Esophagus (tissue), 2 donors: ENCODE data around the gene ZNF746. TPM values are rescaled to one million over a fixed set of nuclear protein-coding genes. Genes with fewer than 3 reads are reported as not detected.

Experiments used
- H3K27ac ChIP-seq, 2 donors: one replicate each; pipeline ENCODE4 v1.5.1; 2013; ENCODE audit warnings: low read depth in 2 of 2, mild to moderate bottlenecking in 2 of 2, inconsistent platforms in 1 of 2, low read length in 1 of 2, moderate library complexity in 1 of 2
- H3K27me3 ChIP-seq, 2 donors: one replicate each; pipeline ENCODE4 v1.6.1; 2013; ENCODE audit warnings: low read length in 2 of 2, control low read depth in 1 of 2, mild to moderate bottlenecking in 1 of 2; ENCODE audit not compliant: insufficient read depth in 2 of 2, control insufficient read depth in 1 of 2
- H3K36me3 ChIP-seq, 2 donors: one replicate each; pipeline ENCODE4 v1.6.1; 2013; ENCODE audit warnings: low read length in 1 of 2; ENCODE audit not compliant: control insufficient read depth in 2 of 2, insufficient read depth in 2 of 2
- H3K4me1 ChIP-seq, 2 donors: one replicate each; pipeline ENCODE4 v1.6.1; 2013; ENCODE audit warnings: low read length in 1 of 2; ENCODE audit not compliant: control insufficient read depth in 2 of 2, insufficient read depth in 2 of 2
- H3K4me3 ChIP-seq, 2 donors: one replicate each; pipeline ENCODE4 v1.5.1; 2013; ENCODE audit warnings: low read length in 2 of 2, mild to moderate bottlenecking in 2 of 2, low read depth in 1 of 2, moderate library complexity in 1 of 2
- H3K9me3 ChIP-seq, 2 donors: one replicate each; pipeline ENCODE4 v1.6.1; 2013; ENCODE audit warnings: mild to moderate bottlenecking in 2 of 2, low read depth in 1 of 2, low read length in 1 of 2, moderate library complexity in 1 of 2; ENCODE audit not compliant: control insufficient read depth in 2 of 2, insufficient read depth in 1 of 2
- WGBS, 2 donors: extraction: QIAGEN DNeasy Blood & Tissue Kit; methylation state at CpG; one replicate each; pipeline ENCODE4 v1.1.7; 2013; 5-methylcytosine and 5-hydroxymethylcytosine counted together
- polyA plus RNA-seq, 2 donors: library from polyadenylated mRNA; stranded (reverse); fragments of 200-250 nt; gene quantifications; one replicate each; pipeline ENCODE4 v1.2.3, GENCODE V29; 2013
- donor health status: healthy with polysubstance abuse.
- donor health status: Bipolar disorder and iron deficiency.

The ZNF746 gene
- polyA plus RNA-seq, 2 donors, result 5.1 to 6.3 TPM

DNA sequence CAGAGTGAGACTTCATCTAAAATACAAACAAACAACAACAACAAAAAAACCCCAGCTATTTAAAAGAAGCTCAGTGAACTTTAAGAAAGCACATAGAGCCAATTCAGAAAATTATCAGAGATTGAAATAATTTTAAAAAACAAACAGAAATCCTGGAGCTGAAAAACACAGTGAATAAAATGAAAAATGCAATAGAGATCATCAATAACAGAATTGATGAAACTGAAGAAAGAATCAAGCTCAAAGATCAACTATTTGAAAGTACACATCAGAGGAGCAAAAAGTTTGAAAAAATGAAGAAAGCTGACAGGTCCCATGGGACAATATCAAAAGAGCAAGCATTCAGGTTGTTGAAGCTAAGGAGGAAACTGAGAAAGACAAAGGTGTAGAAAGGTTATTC lies 12.2 kb upstream of the ZNF746 start:
- no peaks in the 10 kb centered on the region for H3K4me1 ChIP-seq
- no peaks in the 10 kb centered on the region for H3K36me3 ChIP-seq
- H3K27me3 ChIP-seq, result no peaks in the 10 kb centered on the region
- H3K27ac ChIP-seq, result no peak overlapping the region
- no peak overlapping the region for H3K4me3 ChIP-seq
- H3K9me3 ChIP-seq, result peaks cover 0 to 7% of the 10 kb centered on the region in 2 donors

- no peaks in the 10 kb centered on the region for H3K27me3 ChIP-seq
- H3K4me1 ChIP-seq, result no peaks in the 10 kb centered on the region
- H3K36me3 ChIP-seq, result no peaks in the 10 kb centered on the region
- peaks cover 0 to 7% of the 10 kb centered on the region in 2 donors for H3K9me3 ChIP-seq
- no peak overlapping the region for H3K27ac ChIP-seq
- H3K4me3 ChIP-seq, result no peak overlapping the region
These were observed 7.9 kb upstream of the ZNF746 start for GRCh38 chr7:149505551-149505950.

- Histone ChIP-seq H3K27me3 (no peaks in the 10 kb centered on the region), H3K4me1 (no peaks in the 10 kb centered on the region), H3K27ac (no peak overlapping the region), H3K4me3 (no peak overlapping the region), H3K36me3 (no peaks in the 10 kb centered on the region), H3K9me3 (peaks cover 0 to 2% of the 10 kb centered on the region in 2 donors)
- 70 to 78% methylated on average over 13 of the region's 13 CpGs for WGBS, 2 donors
These were observed 4.0 kb upstream of the ZNF746 start for GRCh38 chr7:149501651-149502050.

DNA sequence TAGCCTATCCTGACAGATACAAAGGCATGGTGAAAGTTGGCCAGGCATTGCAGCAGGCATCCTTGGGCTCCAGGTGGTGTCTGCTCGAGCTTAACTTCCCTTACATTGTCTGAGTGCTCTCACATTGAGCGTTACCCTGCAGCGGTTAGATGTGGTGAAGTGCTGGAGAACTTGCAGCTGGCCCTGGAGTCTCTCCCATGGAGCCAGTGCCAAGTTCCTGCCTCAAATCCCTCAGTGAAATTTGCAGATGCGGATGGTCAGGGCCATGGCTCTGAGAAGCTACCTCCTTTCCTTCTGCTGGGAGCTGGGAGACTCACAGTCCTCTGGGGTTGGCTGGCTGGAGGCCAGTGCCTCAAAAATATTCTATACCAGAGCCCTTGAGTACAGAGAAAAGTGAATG lies 3.3 kb upstream of the ZNF746 start:
- peaks cover 0 to 3% of the 10 kb centered on the region in 2 donors for H3K4me1 ChIP-seq
- no peaks in the 10 kb centered on the region for H3K9me3 ChIP-seq
- no peaks in the 10 kb centered on the region for H3K27me3 ChIP-seq
- H3K4me3 ChIP-seq, result no peak overlapping the region
- H3K36me3 ChIP-seq, result no peaks in the 10 kb centered on the region
- 62 to 72% methylated on average over 4 of the region's 4 CpGs for WGBS, 2 donors
- H3K27ac ChIP-seq, result no peak overlapping the region

GRCh38 chr7:149500201-149500600 lies 2.6 kb upstream of the ZNF746 start:
- Histone ChIP-seq H3K9me3 (no peaks in the 10 kb centered on the region), H3K36me3 (no peaks in the 10 kb centered on the region), H3K4me3 (no peak overlapping the region), H3K27ac (no peak overlapping the region), H3K4me1 (peaks cover 0 to 5% of the 10 kb centered on the region in 2 donors), H3K27me3 (no peaks in the 10 kb centered on the region)

DNA sequence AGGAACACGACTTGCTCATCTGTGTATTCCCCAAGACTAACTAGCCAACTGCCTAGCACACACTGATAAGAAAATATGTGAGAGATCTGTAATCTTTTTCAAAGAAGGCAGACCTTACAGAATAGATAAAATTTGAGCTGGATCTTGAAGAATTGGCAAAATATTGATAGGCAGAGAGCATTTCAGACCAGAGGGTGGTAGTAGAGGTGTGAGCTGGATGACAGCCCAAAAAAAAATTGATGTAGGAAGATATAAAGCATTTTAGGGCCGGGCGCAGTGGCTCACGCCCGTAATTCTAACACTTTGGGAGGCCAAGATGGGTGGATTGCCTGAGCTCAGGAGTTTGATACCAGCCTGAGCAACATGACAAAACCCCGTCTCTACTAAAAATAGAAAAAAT lies 1.2 kb upstream of the ZNF746 start:
- 82 to 88% methylated on average over 6 of the region's 6 CpGs for WGBS, 2 donors
- H3K4me1 ChIP-seq, result peaks cover 0 to 5% of the 10 kb centered on the region in 2 donors
- H3K27me3 ChIP-seq, result no peaks in the 10 kb centered on the region
- peaks cover 3% of the 10 kb centered on the region in 2 donors for H3K36me3 ChIP-seq
- H3K27ac ChIP-seq, result no peak overlapping the region
- no peaks in the 10 kb centered on the region for H3K9me3 ChIP-seq
- H3K4me3 ChIP-seq, result no peak overlapping the region

- 3 to 4% methylated on average over 28 to 51 of the region's 51 CpGs for WGBS, 2 donors
- Histone ChIP-seq H3K4me1 (peaks cover 0 to 5% of the 10 kb centered on the region in 2 donors), H3K4me3 (peak overlapping the region; percentile 64 to 95), H3K27me3 (no peaks in the 10 kb centered on the region), H3K36me3 (peaks cover 14 to 17% of the 10 kb centered on the region in 2 donors), H3K27ac (peak overlapping the region; percentile 87 to 93), H3K9me3 (no peaks in the 10 kb centered on the region)
These were observed 792 bp downstream of the ZNF746 start for GRCh38 chr7:149496642-149497391.

DNA sequence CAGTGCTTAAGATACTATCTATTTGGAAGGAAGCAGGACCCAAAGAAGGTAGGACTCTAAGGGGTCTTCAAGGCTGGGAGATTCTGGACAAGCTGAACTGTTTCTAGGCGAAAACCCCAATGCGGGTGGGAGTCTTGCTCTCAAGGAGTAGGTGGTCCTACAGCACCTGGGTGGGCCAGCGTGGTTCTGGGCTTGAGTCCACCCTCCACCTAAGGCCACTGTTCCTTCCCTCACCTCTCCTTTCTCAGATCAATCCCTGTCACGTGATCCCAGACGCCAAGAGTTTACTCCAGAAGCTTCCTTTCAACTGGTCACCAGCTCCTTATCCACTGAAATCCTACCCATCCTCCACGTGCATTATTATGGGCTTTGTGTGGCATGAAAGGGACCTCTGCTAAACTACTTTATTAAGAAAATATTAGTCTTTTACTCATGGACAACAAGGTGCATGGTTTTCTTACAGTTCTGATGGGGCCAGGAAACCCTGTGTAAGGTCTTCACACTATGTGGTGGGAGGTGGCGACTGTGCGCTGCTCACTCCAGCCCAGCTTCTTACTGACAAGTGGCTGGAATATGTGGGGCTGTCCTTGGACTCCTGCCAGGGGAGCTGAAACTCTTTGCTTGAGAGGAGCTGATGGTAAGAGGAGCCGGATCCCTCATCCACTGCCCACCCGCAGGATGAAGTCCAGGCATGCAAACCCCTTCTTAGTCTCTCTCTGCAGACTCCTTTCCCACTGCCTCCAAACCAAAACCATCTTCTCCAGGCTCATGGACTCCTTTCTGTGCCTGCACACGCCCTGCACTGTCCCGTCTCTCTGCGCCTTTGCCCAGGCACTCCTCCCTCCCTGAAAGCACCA lies 1.6 kb downstream of the ZNF746 start:
- Histone ChIP-seq H3K27me3 (no peaks in the 10 kb centered on the region), H3K4me3 (peak overlapping the region in 1 of 2 donors; percentile 95), H3K27ac (peak overlapping the region in 1 of 2 donors; percentile 28), H3K9me3 (no peaks in the 10 kb centered on the region), H3K36me3 (peaks cover 21 to 23% of the 10 kb centered on the region in 2 donors), H3K4me1 (peaks cover 0 to 5% of the 10 kb centered on the region in 2 donors)
- 46 to 50% methylated on average over 12 to 13 of the region's 13 CpGs for WGBS, 2 donors

- WGBS, 2 donors, result 76 to 82% methylated on average over 6 of the region's 6 CpGs
- H3K4me3 ChIP-seq, result no peak overlapping the region
- H3K27me3 ChIP-seq, result no peaks in the 10 kb centered on the region
- H3K9me3 ChIP-seq, result no peaks in the 10 kb centered on the region
- peaks cover 29 to 30% of the 10 kb centered on the region in 2 donors for H3K36me3 ChIP-seq
- H3K27ac ChIP-seq, result peak overlapping the region in 1 of 2 donors; percentile 34
- peaks cover 0 to 5% of the 10 kb centered on the region in 2 donors for H3K4me1 ChIP-seq
These were observed 2.8 kb downstream of the ZNF746 start for GRCh38 chr7:149494738-149495368.
